SK-N-SH (cell line): Measurements from ENCODE around the gene SDK1. TPM values are rescaled to one million over a fixed set of nuclear protein-coding genes. Genes with fewer than 3 reads are reported as not detected.

Source experiments
- CTCF ChIA-PET: fragments of 300-600, 350-600 bp; formaldehyde crosslinking; extraction: SDS; loops from one replicate; lab custom pipeline; 2021; lab: Yijun Ruan, JAX
- POLR2A ChIA-PET: fragments of 350-600 bp; sonication (Branson Sonifier 250); formaldehyde crosslinking; extraction: SDS; loops from one replicate; lab custom pipeline; 2020; ENCODE audit warnings: antibody characterized with exemption, inconsistent platforms; lab: Yijun Ruan, JAX
- DNase-seq: peaks from one replicate; pipeline ENCODE4 v3.0.0; 2012
- H2AFZ ChIP-seq: fragments of 200-600 bp; sonication (generic); 2 replicates; pipeline ENCODE4 v1.8.1; 2016; ENCODE audit warnings: antibody characterized with exemption, mild to moderate bottlenecking, low read depth
- H3F3A ChIP-seq: fragments of 200-600 bp; sonication (generic); replicated peaks from 2 replicates; pipeline ENCODE3; 2016; ENCODE audit warnings: antibody characterized with exemption, mild to moderate bottlenecking; ENCODE audit not compliant: insufficient read depth
- H3K27ac ChIP-seq, 2 experiments: fragments of 200-500 bp in 1 of 2; fragments of 200-600 bp in 1 of 2; sonication (Bioruptor generic) in 1 of 2; sonication (generic), shearing (Covaris generic) in 1 of 2; 2 replicates each; pipeline versions ENCODE4 v1.5.1 to v1.6.1; 2014 to 2016; ENCODE audit warnings: low read depth in 2 of 2, inconsistent platforms in 1 of 2, low read length in 1 of 2, mild to moderate bottlenecking in 1 of 2, mixed read lengths in 1 of 2
- H3K27me3 ChIP-seq: fragments of 200-600 bp; sonication (generic), shearing (Covaris generic); 2 replicates; pipeline ENCODE4 v1.6.1; 2016; ENCODE audit warnings: mixed run types; ENCODE audit not compliant: insufficient read depth
- H3K36me3 ChIP-seq, 2 experiments: fragments of 200-500 bp in 1 of 2; fragments of 200-600 bp in 1 of 2; sonication (Bioruptor generic) in 1 of 2; sonication (generic) in 1 of 2; replicated peaks in 1 of 2; 2 replicates each; pipeline versions ENCODE3 to v1.5.1; 2014 to 2016; ENCODE audit warnings: low read length in 1 of 2, mild to moderate bottlenecking in 1 of 2; ENCODE audit not compliant: insufficient read depth in 2 of 2, control insufficient read depth in 1 of 2
- H3K4me1 ChIP-seq, 2 experiments: fragments of 200-500 bp in 1 of 2; fragments of 200-600 bp in 1 of 2; sonication (Bioruptor generic) in 1 of 2; sonication (generic), shearing (Covaris generic) in 1 of 2; 2 replicates each; pipeline versions ENCODE4 v1.5.1 to v1.6.1; 2014 to 2016; ENCODE audit warnings: low read depth in 1 of 2, low read length in 1 of 2, mixed run types in 1 of 2; ENCODE audit not compliant: insufficient read depth in 2 of 2, control insufficient read depth in 1 of 2
- H3K4me2 ChIP-seq: fragments of 200-600 bp; sonication (generic), shearing (Covaris generic); 2 replicates; pipeline ENCODE4 v1.6.1; 2017; ENCODE audit warnings: mixed run types
- H3K4me3 ChIP-seq, 2 experiments: fragments of 200-500 bp in 1 of 2; fragments of 200-600 bp in 1 of 2; sonication (Bioruptor generic) in 1 of 2; sonication (generic), shearing (Covaris generic) in 1 of 2; 2 replicates each; pipeline versions ENCODE4 v1.5.1 to v1.8.1; 2014 to 2016; ENCODE audit warnings: low read depth in 2 of 2, inconsistent platforms in 1 of 2, low read length in 1 of 2, mild to moderate bottlenecking in 1 of 2, mixed read lengths in 1 of 2, moderate library complexity in 1 of 2
- H3K79me2 ChIP-seq: fragments of 200-600 bp; sonication (generic); 2 replicates; pipeline ENCODE4 v1.8.1; 2017; ENCODE audit warnings: mild to moderate bottlenecking; ENCODE audit not compliant: insufficient read depth
- H3K9ac ChIP-seq: fragments of 200-600 bp; sonication (generic); 2 replicates; pipeline ENCODE4 v1.6.1; 2017; ENCODE audit warnings: mixed run types
- H3K9me2 ChIP-seq: fragments of 200-600 bp; sonication (generic); 2 replicates; pipeline ENCODE4 v1.6.1; 2017; ENCODE audit warnings: mixed run types
- H3K9me3 ChIP-seq: fragments of 200-600 bp; sonication (generic); 2 replicates; pipeline ENCODE4 v1.6.1; 2017; ENCODE audit warnings: mixed run types, mild to moderate bottlenecking, moderate library complexity
- H4K20me1 ChIP-seq: fragments of 200-600 bp; sonication (generic); 2 replicates; pipeline ENCODE4 v1.6.1; 2017; ENCODE audit warnings: mild to moderate bottlenecking, mixed run types; ENCODE audit not compliant: insufficient read depth
- ELF1 ChIP-seq: IDR thresholded peaks from 2 replicates; pipeline ENCODE4 v1.4.0; 2012
- EP300 ChIP-seq, 2 experiments: IDR thresholded peaks; 2 replicates each; pipeline versions ENCODE4 v1.4.0 to v1.6.1; 2012; ENCODE audit warnings: borderline replicate concordance in 1 of 2, low read depth in 1 of 2, low read length in 1 of 2
- FOSL2 ChIP-seq: IDR thresholded peaks from 2 replicates; pipeline ENCODE4 v1.4.0; 2012; ENCODE audit warnings: low read depth, mild to moderate bottlenecking, moderate library complexity, borderline replicate concordance
- FOXJ3 ChIP-seq: sonication (generic); formaldehyde crosslinking; IDR thresholded peaks from 2 replicates; pipeline ENCODE4 v1.5.1; 2020; ENCODE audit warnings: mild to moderate bottlenecking, missing genetic modification reagents
- FOXM1 ChIP-seq: IDR thresholded peaks from 2 replicates; pipeline ENCODE4 v1.4.0; 2012; ENCODE audit warnings: low read depth, mild to moderate bottlenecking
- IRF3 ChIP-seq: fragments of 150-350 bp; IDR thresholded peaks from 2 replicates; pipeline ENCODE4 v1.6.1; 2016; ENCODE audit warnings: mild to moderate bottlenecking, low read depth, low read length
- JUND ChIP-seq: IDR thresholded peaks from 2 replicates; pipeline ENCODE4 v1.4.0; 2012
- MXI1 ChIP-seq: IDR thresholded peaks from 2 replicates; pipeline ENCODE4 v1.6.1; 2012; ENCODE audit warnings: mild to moderate bottlenecking, low read depth, low read length, improper control_type of control experiment
- NRF1 ChIP-seq: IDR thresholded peaks from 2 replicates; pipeline ENCODE4 v1.6.1; 2012; ENCODE audit warnings: low read depth, mild to moderate bottlenecking, low read length
- POLR2AphosphoS5 ChIP-seq: IDR thresholded peaks from 2 replicates; pipeline ENCODE4 v1.6.1; 2012; ENCODE audit warnings: low read depth, low read length
- RCOR1 ChIP-seq: fragments of 150-350 bp; IDR thresholded peaks from 2 replicates; pipeline ENCODE4 v1.6.1; 2017; ENCODE audit warnings: antibody characterized with exemption, low read length
- REST ChIP-seq: IDR thresholded peaks from 2 replicates; pipeline ENCODE4 v1.6.1; 2012; ENCODE audit warnings: mild to moderate bottlenecking, low read depth, low read length, moderate library complexity
- RXRA ChIP-seq: IDR thresholded peaks from 2 replicates; pipeline ENCODE4 v1.4.0; 2012; ENCODE audit warnings: low read depth, mild to moderate bottlenecking, borderline replicate concordance
- SIN3A ChIP-seq: IDR thresholded peaks from 2 replicates; pipeline ENCODE4 v1.6.1; 2012; ENCODE audit warnings: low read depth, mild to moderate bottlenecking, low read length, moderate library complexity, borderline replicate concordance
- TEAD4 ChIP-seq: IDR thresholded peaks from 2 replicates; pipeline ENCODE4 v1.4.0; 2012; ENCODE audit warnings: mild to moderate bottlenecking, borderline replicate concordance; ENCODE audit not compliant: insufficient read depth
- USF1 ChIP-seq: IDR thresholded peaks from 2 replicates; pipeline ENCODE4 v1.4.0; 2012; ENCODE audit warnings: low read depth, borderline replicate concordance
- USF2 ChIP-seq: fragments of 150-350 bp; IDR thresholded peaks from 2 replicates; pipeline ENCODE4 v1.6.1; 2017; ENCODE audit warnings: antibody characterized with exemption, low read length, low read depth, borderline replicate concordance
- WGBS: methylation state at CpG from one replicate; pipeline ENCODE4 v1.1.6; 2017; ENCODE audit warnings: low lambda C conversion rate; 5-methylcytosine and 5-hydroxymethylcytosine counted together
- polyA plus RNA-seq, 3 experiments: library from polyadenylated mRNA; depleted of rRNA; stranded (reverse); fragments of >200 nt; gene quantifications; 2 replicates each; pipeline ENCODE4 v1.2.3, GENCODE V29; 2012

SDK1 gene
- polyA plus RNA-seq, 1 of the 3 experiments (the other 2 are of a cell fraction), result 1.2 TPM

GRCh38 chr7:4086723-4087122 is 785.7 kb downstream of the SDK1 start:
- DNase-seq, result no peak
- Histone ChIP-seq H3K27me3 (no peaks in the 10 kb centered on the region), H3K27ac (no peak overlapping the region), H3K36me3 (no peaks in the 10 kb centered on the region), H3K9me3 (peaks cover 2% of the 10 kb centered on the region; the same call in 1 of the 2 replicates), H3K4me2 (no peak overlapping the region), H4K20me1 (no peaks in the 10 kb centered on the region), H3K4me1 (no peaks in the 10 kb centered on the region), H3K4me3 (no peak overlapping the region), H3K9me2 (no peaks in the 10 kb centered on the region), H3K79me2 (no peaks in the 10 kb centered on the region), H2AFZ (no peak overlapping the region), H3K9ac (no peak overlapping the region), H3F3A (no peaks in the 10 kb centered on the region)
- 37% methylated on average over 1 of the region's 1 CpG for WGBS
- POLR2A ChIA-PET, result no interaction called here
- CTCF ChIA-PET, result interaction anchor here (1.0 to 1.3 kb wide), 3 partner anchors 10 to 17 kb away, joined by 3 to 5 read pairs (median 3); no protein-coding TSS in a partner anchor
- TF ChIP-seq ELF1, result no peak
- no peak for TF ChIP-seq FOXM1
- TF ChIP-seq MXI1, result no peak
- no peak for TF ChIP-seq TEAD4
- no peak for TF ChIP-seq NRF1
- TF ChIP-seq RXRA, result no peak
- TF ChIP-seq EP300 (IDR thresholded peaks at IDR 0.05; ENCODE audit: borderline replicate concordance in 1 of 2, low read depth in 1 of 2, low read length in 1 of 2), result no peak
- TF ChIP-seq USF2, result no peak
- no peak for TF ChIP-seq FOSL2
- no peak for TF ChIP-seq FOXJ3 (CRISPR knock-in tag)
- no peak for TF ChIP-seq JUND
- TF ChIP-seq USF1, result no peak
- TF ChIP-seq SIN3A, result no peak
- no peak for TF ChIP-seq REST
- TF ChIP-seq IRF3, result no peak
- TF ChIP-seq RCOR1, result no peak
- no peak for TF ChIP-seq POLR2AphosphoS5
